OCI-LY1 (cell line): Measurements from ENCODE around the gene NEGR1.

Experiments used
- H2AFZ ChIP-seq: fragments of 200-600 bp; sonication (generic), shearing (Covaris generic); 2 replicates; pipeline ENCODE4 v1.6.0; 2014; ENCODE audit warnings: antibody characterized with exemption, mild to moderate bottlenecking, low read length
- H3F3A ChIP-seq: fragments of 200-600 bp; sonication (generic), shearing (Covaris generic); 2 replicates; pipeline ENCODE4 v1.6.0; 2014; ENCODE audit warnings: mild to moderate bottlenecking, antibody characterized with exemption, low read length, moderate library complexity; ENCODE audit not compliant: insufficient read depth
- H3K27ac ChIP-seq: fragments of 200-600 bp; sonication (generic); 2 replicates; pipeline ENCODE4 v1.5.1; 2014; ENCODE audit warnings: low read length, mixed run types, mild to moderate bottlenecking, low read depth; ENCODE audit not compliant: poor library complexity, severe bottlenecking
- H3K27me3 ChIP-seq: fragments of 200-600 bp; sonication (generic); 2 replicates; pipeline ENCODE4 v1.6.0; 2014; ENCODE audit warnings: antibody characterized with exemption, mild to moderate bottlenecking, low read length, moderate library complexity; ENCODE audit not compliant: insufficient read depth
- H3K36me3 ChIP-seq: fragments of 200-600 bp; sonication (generic); 2 replicates; pipeline ENCODE4 v1.6.1; 2014; ENCODE audit warnings: mild to moderate bottlenecking, antibody characterized with exemption, low read length, moderate library complexity, mixed read lengths; ENCODE audit not compliant: insufficient read depth
- H3K4me1 ChIP-seq: fragments of 200-600 bp; sonication (generic); 2 replicates; pipeline ENCODE4 v1.5.1; 2014; ENCODE audit warnings: mild to moderate bottlenecking, low read length, moderate library complexity; ENCODE audit not compliant: insufficient read depth, severe bottlenecking
- H3K4me2 ChIP-seq: fragments of 200-600 bp; sonication (generic), shearing (Covaris generic); 2 replicates; pipeline ENCODE4 v1.6.1; 2014; ENCODE audit warnings: low read length
- H3K4me3 ChIP-seq: fragments of 200-600 bp; sonication (generic); 2 replicates; pipeline ENCODE4 v1.5.1; 2014; ENCODE audit warnings: low read length, low read depth, mild to moderate bottlenecking, mixed read lengths; ENCODE audit not compliant: poor library complexity, severe bottlenecking
- H3K79me2 ChIP-seq: fragments of 200-600 bp; shearing (Covaris generic); 2 replicates; pipeline ENCODE4 v1.6.1; 2016; ENCODE audit warnings: mixed run types, low read length, mixed read lengths; ENCODE audit not compliant: insufficient read depth
- H3K9ac ChIP-seq: fragments of 200-600 bp; sonication (generic), shearing (Covaris generic); 2 replicates; pipeline ENCODE4 v1.6.1; 2014; ENCODE audit warnings: mild to moderate bottlenecking, low read length, mixed read lengths
- H3K9me2 ChIP-seq: fragments of 200-600 bp; sonication (generic), shearing (Covaris generic); 2 replicates; pipeline ENCODE4 v1.6.1; 2014; ENCODE audit warnings: low read depth, mild to moderate bottlenecking, low read length, mixed read lengths
- H3K9me3 ChIP-seq: fragments of 200-600 bp; shearing (Covaris generic); 2 replicates; pipeline ENCODE4 v1.6.1; 2014; ENCODE audit warnings: low read length, mixed read lengths
- H4K20me1 ChIP-seq: fragments of 200-600 bp; sonication (generic), shearing (Covaris generic); 2 replicates; pipeline ENCODE4 v1.6.0; 2016; ENCODE audit warnings: mild to moderate bottlenecking, low read length; ENCODE audit not compliant: insufficient read depth
- EZH2 ChIP-seq: fragments of 200-600 bp; sonication (generic), shearing (Covaris generic); IDR thresholded peaks from 2 replicates; pipeline ENCODE4 v1.8.0; 2017; ENCODE audit warnings: borderline replicate concordance, mixed run types, mild to moderate bottlenecking, antibody characterized with exemption, low read length, moderate library complexity, mixed read lengths
- TF ChIP-seq, protein P1 (sequence below): fragments of 200-600 bp; sonication (generic), shearing (Covaris generic); IDR thresholded peaks from 2 replicates; pipeline ENCODE4 v1.5.1; 2017; ENCODE audit warnings: mild to moderate bottlenecking, antibody characterized with exemption, low read length, moderate library complexity, mixed read lengths

Gene NEGR1

GRCh38 chr1:71577451-71578131 is 704.7 kb downstream of the NEGR1 start:
- Histone ChIP-seq H3K9ac (no peak overlapping the region), H3K9me3 (no peaks in the 10 kb centered on the region), H3K4me1 (no peaks in the 10 kb centered on the region), H3K4me2 (no peak overlapping the region), H3K4me3 (no peak overlapping the region), H3K27me3 (no peaks in the 10 kb centered on the region), H4K20me1 (no peaks in the 10 kb centered on the region), H3F3A (no peaks in the 10 kb centered on the region), H3K79me2 (no peaks in the 10 kb centered on the region), H3K36me3 (no peaks in the 10 kb centered on the region), H3K27ac (no peak overlapping the region), H2AFZ (no peak overlapping the region), H3K9me2 (no peaks in the 10 kb centered on the region)
- no peak for TF ChIP-seq EZH2
- TF ChIP-seq, protein P1, sequence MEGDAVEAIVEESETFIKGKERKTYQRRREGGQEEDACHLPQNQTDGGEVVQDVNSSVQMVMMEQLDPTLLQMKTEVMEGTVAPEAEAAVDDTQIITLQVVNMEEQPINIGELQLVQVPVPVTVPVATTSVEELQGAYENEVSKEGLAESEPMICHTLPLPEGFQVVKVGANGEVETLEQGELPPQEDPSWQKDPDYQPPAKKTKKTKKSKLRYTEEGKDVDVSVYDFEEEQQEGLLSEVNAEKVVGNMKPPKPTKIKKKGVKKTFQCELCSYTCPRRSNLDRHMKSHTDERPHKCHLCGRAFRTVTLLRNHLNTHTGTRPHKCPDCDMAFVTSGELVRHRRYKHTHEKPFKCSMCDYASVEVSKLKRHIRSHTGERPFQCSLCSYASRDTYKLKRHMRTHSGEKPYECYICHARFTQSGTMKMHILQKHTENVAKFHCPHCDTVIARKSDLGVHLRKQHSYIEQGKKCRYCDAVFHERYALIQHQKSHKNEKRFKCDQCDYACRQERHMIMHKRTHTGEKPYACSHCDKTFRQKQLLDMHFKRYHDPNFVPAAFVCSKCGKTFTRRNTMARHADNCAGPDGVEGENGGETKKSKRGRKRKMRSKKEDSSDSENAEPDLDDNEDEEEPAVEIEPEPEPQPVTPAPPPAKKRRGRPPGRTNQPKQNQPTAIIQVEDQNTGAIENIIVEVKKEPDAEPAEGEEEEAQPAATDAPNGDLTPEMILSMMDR: no peak

DNA sequence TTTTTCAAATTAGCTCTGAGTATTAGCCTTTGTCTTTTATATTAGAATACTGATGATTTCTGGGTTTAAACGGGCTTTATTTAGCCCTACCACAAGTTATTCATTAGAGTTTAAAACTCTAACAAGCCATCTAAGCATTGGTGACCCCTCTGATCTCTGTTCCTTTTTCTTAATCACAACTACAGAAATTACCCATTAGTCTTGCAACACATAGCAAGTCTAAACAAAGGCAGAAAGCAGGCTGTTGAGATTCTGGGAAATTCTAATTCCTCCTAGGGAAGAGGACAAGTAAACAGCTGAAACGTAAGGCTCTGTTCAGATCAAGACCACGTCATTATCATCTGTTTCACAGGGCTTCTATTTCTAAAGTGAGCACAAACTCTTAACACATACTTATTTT is 710.3 kb downstream of the NEGR1 start:
- H2AFZ ChIP-seq: no peak overlapping the region
- H3K9me3 ChIP-seq: no peaks in the 10 kb centered on the region
- H4K20me1 ChIP-seq: no peaks in the 10 kb centered on the region
- H3K27me3 ChIP-seq: no peaks in the 10 kb centered on the region
- TF ChIP-seq, protein P1: no peak
- TF ChIP-seq EZH2: no peak
- H3K27ac ChIP-seq: no peak overlapping the region
- no peak overlapping the region for H3K4me2 ChIP-seq
- H3K4me1 ChIP-seq: no peaks in the 10 kb centered on the region
- no peaks in the 10 kb centered on the region for H3K9me2 ChIP-seq
- H3F3A ChIP-seq: no peaks in the 10 kb centered on the region
- no peak overlapping the region for H3K4me3 ChIP-seq
- no peaks in the 10 kb centered on the region for H3K36me3 ChIP-seq
- H3K79me2 ChIP-seq: no peaks in the 10 kb centered on the region
- no peak overlapping the region for H3K9ac ChIP-seq

DNA sequence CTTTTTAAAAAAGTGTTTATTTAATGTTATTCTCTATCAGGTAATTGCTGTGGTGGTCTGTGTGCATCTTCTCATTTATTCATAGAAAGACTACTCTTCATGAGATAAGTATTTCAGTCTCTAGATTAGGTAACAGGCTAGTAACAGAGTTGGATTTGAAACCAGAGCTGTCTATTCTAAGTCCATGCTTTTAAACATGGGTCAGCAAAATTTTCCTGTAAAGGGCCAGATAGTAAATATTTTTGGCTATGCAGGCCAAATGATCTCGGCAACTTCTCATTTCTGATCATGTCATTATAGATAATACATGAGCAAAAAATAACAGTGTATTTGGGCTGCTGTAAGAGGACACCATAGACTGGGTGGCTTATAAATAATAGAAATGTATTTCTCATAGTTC is 715.9 kb downstream of the NEGR1 start:
- Histone ChIP-seq H3K9ac (no peak overlapping the region), H3F3A (no peaks in the 10 kb centered on the region), H3K79me2 (no peaks in the 10 kb centered on the region), H3K36me3 (no peaks in the 10 kb centered on the region), H3K27me3 (no peaks in the 10 kb centered on the region), H3K9me3 (no peaks in the 10 kb centered on the region), H3K4me1 (no peaks in the 10 kb centered on the region), H2AFZ (no peak overlapping the region), H4K20me1 (no peaks in the 10 kb centered on the region), H3K4me3 (no peak overlapping the region), H3K27ac (no peak overlapping the region), H3K9me2 (no peaks in the 10 kb centered on the region), H3K4me2 (no peak overlapping the region)
- TF ChIP-seq, protein P1: no peak
- no peak for TF ChIP-seq EZH2
